GM12878 (cell line): ENCODE results near the gene NUP210. TPM values are rescaled to one million over a fixed set of nuclear protein-coding genes. Genes with fewer than 3 reads are reported as not detected.

Experiments
- ATAC-seq: fragments of 200-7000 bp; cut with Tn5 transposase; 3 replicates; pipeline ENCODE4 v1.9.1; 2020; ENCODE audit warnings: mild to moderate bottlenecking, moderate library complexity
- BruUV-seq: library from RNA; stranded (reverse); fragments of 400-500 nt; replicated peaks from 2 replicates; lab custom pipeline; 2021; lab: Mats Ljungman, UMichigan
- CTCF ChIA-PET: fragments of 300-600 bp; sonication (Branson Sonifier 250); formaldehyde crosslinking; extraction: SDS; loops from one replicate; lab custom pipeline; 2021; ENCODE audit warnings: inconsistent platforms; lab: Yijun Ruan, JAX
- POLR2A ChIA-PET: fragments of 350-600 bp; formaldehyde crosslinking; extraction: SDS; loops from one replicate; lab custom pipeline; 2021; ENCODE audit warnings: inconsistent platforms; lab: Charles Lee
- RAD21 ChIA-PET: fragments of 300-600 bp; sonication (Branson Sonifier 250); formaldehyde crosslinking; loops from one replicate; lab custom pipeline; 2023; ENCODE audit warnings: antibody characterized with exemption; ENCODE audit not compliant: unreplicated experiment; lab: Charles Lee
- SMC1A ChIA-PET: fragments of 300-600 bp; sonication (Branson Sonifier 250); formaldehyde crosslinking; loops from one replicate; lab custom pipeline; 2023; ENCODE audit not compliant: unreplicated experiment, uncharacterized antibody; lab: Charles Lee
- DNase-seq: peaks from one replicate; pipeline ENCODE4 v3.0.0-alpha.2; 2011; ENCODE audit warnings: low read depth, low spot score
- FAIRE-seq: peaks from 3 replicates; lab custom pipeline; 2011; peaks lifted over from hg19 to GRCh38; lab: Jason Lieb, UNC
- H2AFZ ChIP-seq: 2 replicates; pipeline ENCODE4 v1.6.0; 2011; ENCODE audit warnings: low read depth, low read length, control low read depth; ENCODE audit not compliant: control insufficient read depth
- H3K27ac ChIP-seq: 2 replicates; pipeline ENCODE4 v1.5.1; 2011; ENCODE audit warnings: control low read depth; ENCODE audit not compliant: control insufficient read depth, insufficient read depth
- H3K27me3 ChIP-seq, 2 experiments: replicated peaks in 1 of 2; 2 replicates each; pipeline versions ENCODE4 v1.6.0 to v1.6.1; 2011; ENCODE audit warnings: low read length in 1 of 2; ENCODE audit not compliant: control insufficient read depth in 2 of 2, insufficient read depth in 2 of 2
- H3K36me3 ChIP-seq, 2 experiments: 2 replicates each; pipeline ENCODE4 v1.5.1; 2011; ENCODE audit warnings: low read length in 1 of 2; ENCODE audit not compliant: control insufficient read depth in 2 of 2, insufficient read depth in 2 of 2
- H3K4me1 ChIP-seq: 2 replicates; pipeline ENCODE4 v1.6.1; 2011; ENCODE audit warnings: mild to moderate bottlenecking, low read length, moderate library complexity, mixed read lengths; ENCODE audit not compliant: control insufficient read depth, insufficient read depth
- H3K4me2 ChIP-seq: 2 replicates; pipeline ENCODE4 v1.6.0; 2011; ENCODE audit warnings: control low read depth; ENCODE audit not compliant: control insufficient read depth, insufficient read depth
- H3K4me3 ChIP-seq: fragments of 200-600 bp; sonication (generic); 2 replicates; pipeline ENCODE4 v1.5.1; 2016
- H3K79me2 ChIP-seq: 2 replicates; pipeline ENCODE4 v1.6.0; 2011; ENCODE audit warnings: low read length; ENCODE audit not compliant: control insufficient read depth, insufficient read depth
- H3K9ac ChIP-seq: 2 replicates; pipeline ENCODE4 v1.8.0; 2011; ENCODE audit warnings: low read length, control low read depth, mixed read lengths; ENCODE audit not compliant: control insufficient read depth, insufficient read depth
- H3K9me3 ChIP-seq: replicated peaks from 3 replicates; pipeline ENCODE4 v1.5.1; 2011; ENCODE audit warnings: mild to moderate bottlenecking, low read length; ENCODE audit not compliant: control insufficient read depth, insufficient read depth
- H4K20me1 ChIP-seq: 2 replicates; pipeline ENCODE4 v1.6.0; 2011; ENCODE audit not compliant: control insufficient read depth, insufficient read depth
- BRCA1 ChIP-seq: IDR thresholded peaks from 2 replicates; pipeline ENCODE4 v1.6.1; 2011; ENCODE audit warnings: low read depth, low read length, improper control_type of control experiment
- SREBF1 ChIP-seq: IDR thresholded peaks from 2 replicates; pipeline ENCODE4 v1.6.1; 2012; ENCODE audit warnings: mild to moderate bottlenecking, low read length
- YY1 ChIP-seq: IDR thresholded peaks from 2 replicates; pipeline ENCODE4 v1.6.1; 2011; ENCODE audit warnings: low read depth, mild to moderate bottlenecking, low read length
- WGBS: methylation state at CpG from one replicate; pipeline ENCODE4 v1.1.6; 2016; ENCODE audit warnings: low lambda C conversion rate; ENCODE audit not compliant: insufficient replicate concordance, insufficient coverage; ENCODE audit errors: missing lambda C conversion rate; 5-methylcytosine and 5-hydroxymethylcytosine counted together
- in situ Hi-C: fragments of 300-500 bp; cut with MboI; formaldehyde crosslinking; loops from 9 replicates; pipeline ENCODE4 v1.14.3; 2018; ENCODE audit warnings: mixed read lengths
- intact Hi-C: fragments of 100-400 bp; cut with micrococcal nuclease; formaldehyde crosslinking; loops from one replicate; pipeline ENCODE4 v1.14.2; 2022; ENCODE audit not compliant: unreplicated experiment
- polyA plus RNA-seq, 11 experiments: library from polyadenylated mRNA; depleted of rRNA in 4 of 11; unstranded in 6 of 11; stranded (reverse) in 5 of 11; fragments of >200 nt; fragmentation: Nextera tagmentation in 4 of 11; fragmentation: Illumina TruSeq in 1 of 11; extraction: Ambion mirVana in 4 of 11; extraction: Trizol in 1 of 11; gene quantifications; 1 replicate in 1 of 11; 2 replicates in 10 of 11; pipeline versions ENCODE4 v1.2.1 to v1.2.3, GENCODE V29; 2011 to 2016; ENCODE audit warnings: inconsistent platforms in 2 of 11, missing spikeins in 2 of 11, low read depth in 1 of 11
- total RNA-seq, 4 experiments: library from RNA; depleted of rRNA in 3 of 4; stranded (reverse); fragments of >200 nt in 3 of 4; fragmentation: Illumina TruSeq in 1 of 4; extraction: Trizol in 1 of 4; gene quantifications; 2 replicates each; pipeline versions ENCODE4 v1.2.1 to v1.2.3, GENCODE V29; 2013 to 2021
- TF ChIP-seq, protein P1 (sequence below): fragments of 450-650 bp; formaldehyde crosslinking; IDR thresholded peaks from 2 replicates; pipeline ENCODE4 v1.4.0; 2022; ENCODE audit warnings: mild to moderate bottlenecking, moderate library complexity
- TF ChIP-seq, protein P2 (sequence below): IDR thresholded peaks from 2 replicates; pipeline ENCODE4 v1.6.1; 2011; ENCODE audit warnings: low read depth, low read length, improper control_type of control experiment, borderline replicate concordance
- TF ChIP-seq, protein P3 (sequence below), 3 experiments: IDR thresholded peaks in 2 of 3; conservative IDR thresholded peaks in 1 of 3; 2 replicates each; pipeline ENCODE4 v1.5.1; 2011; ENCODE audit warnings: low read depth in 3 of 3, low read length in 3 of 3, mild to moderate bottlenecking in 3 of 3, control low read depth in 2 of 3, moderate library complexity in 2 of 3, inconsistent platforms in 1 of 3, mixed read lengths in 1 of 3; ENCODE audit not compliant: control insufficient read depth in 2 of 3, insufficient read depth in 1 of 3; ENCODE audit errors: extremely low read depth in 1 of 3

NUP210 gene
- total and polyA plus RNA-seq, 10 of the 15 experiments (the other 5 are each of a cell fraction or from before 2014, with no cell fraction given), result 2.9 to 150 (median 76.0) TPM

DNA sequence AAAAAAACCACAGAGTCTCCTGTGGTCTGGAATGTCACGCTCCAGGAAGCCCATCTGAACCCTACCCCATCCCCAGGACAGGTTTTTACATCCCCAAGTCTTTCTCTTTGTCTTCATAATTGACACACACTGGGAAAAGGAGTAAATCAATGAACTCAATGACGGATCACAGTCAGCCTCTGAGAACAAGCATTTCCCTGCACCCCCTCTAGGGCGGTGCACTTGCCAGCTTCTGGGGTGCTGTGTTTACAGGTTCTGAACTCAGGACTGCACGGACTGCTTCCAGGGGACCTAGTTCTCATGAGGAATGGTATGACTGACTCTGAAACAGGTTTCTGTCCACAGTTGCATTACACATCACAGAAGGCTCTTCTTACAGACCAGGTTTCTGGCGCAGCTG is 81.1 kb downstream of the NUP210 start:
- Histone ChIP-seq H2AFZ (no peak overlapping the region), H3K9ac (no peak overlapping the region; the same call in 1 of the 2 replicates), H4K20me1 (no peaks in the 10 kb centered on the region), H3K36me3 (peaks cover 44 to 55% of the 10 kb centered on the region in 2 experiments), H3K79me2 (no peaks in the 10 kb centered on the region), H3K4me2 (no peak overlapping the region), H3K27ac (no peak overlapping the region), H3K4me3 (no peak overlapping the region), H3K4me1 (peaks cover 16% of the 10 kb centered on the region), H3K27me3 (no peaks in the 10 kb centered on the region)
- ATAC-seq (no peak; the same call in 2 of the 3 replicates), FAIRE-seq (no peak), DNase-seq (no peak)
- RAD21 ChIA-PET, result interaction anchor here (1.5 kb wide), 1 partner anchor 113 kb away, joined by 5 read pairs; no protein-coding TSS in a partner anchor
- in situ Hi-C loops (no loop called here), intact Hi-C loops (loop anchor here (10.0 kb wide), 1 partner anchor 244 kb away; no protein-coding TSS in a partner anchor)
- SMC1A ChIA-PET, result no interaction called here
- WGBS, result 57% methylated on average over 5 of the region's 5 CpGs
- CTCF ChIA-PET, result no interaction called here
- no peak for TF ChIP-seq BRCA1
- no peak for TF ChIP-seq YY1
- TF ChIP-seq, protein P1, sequence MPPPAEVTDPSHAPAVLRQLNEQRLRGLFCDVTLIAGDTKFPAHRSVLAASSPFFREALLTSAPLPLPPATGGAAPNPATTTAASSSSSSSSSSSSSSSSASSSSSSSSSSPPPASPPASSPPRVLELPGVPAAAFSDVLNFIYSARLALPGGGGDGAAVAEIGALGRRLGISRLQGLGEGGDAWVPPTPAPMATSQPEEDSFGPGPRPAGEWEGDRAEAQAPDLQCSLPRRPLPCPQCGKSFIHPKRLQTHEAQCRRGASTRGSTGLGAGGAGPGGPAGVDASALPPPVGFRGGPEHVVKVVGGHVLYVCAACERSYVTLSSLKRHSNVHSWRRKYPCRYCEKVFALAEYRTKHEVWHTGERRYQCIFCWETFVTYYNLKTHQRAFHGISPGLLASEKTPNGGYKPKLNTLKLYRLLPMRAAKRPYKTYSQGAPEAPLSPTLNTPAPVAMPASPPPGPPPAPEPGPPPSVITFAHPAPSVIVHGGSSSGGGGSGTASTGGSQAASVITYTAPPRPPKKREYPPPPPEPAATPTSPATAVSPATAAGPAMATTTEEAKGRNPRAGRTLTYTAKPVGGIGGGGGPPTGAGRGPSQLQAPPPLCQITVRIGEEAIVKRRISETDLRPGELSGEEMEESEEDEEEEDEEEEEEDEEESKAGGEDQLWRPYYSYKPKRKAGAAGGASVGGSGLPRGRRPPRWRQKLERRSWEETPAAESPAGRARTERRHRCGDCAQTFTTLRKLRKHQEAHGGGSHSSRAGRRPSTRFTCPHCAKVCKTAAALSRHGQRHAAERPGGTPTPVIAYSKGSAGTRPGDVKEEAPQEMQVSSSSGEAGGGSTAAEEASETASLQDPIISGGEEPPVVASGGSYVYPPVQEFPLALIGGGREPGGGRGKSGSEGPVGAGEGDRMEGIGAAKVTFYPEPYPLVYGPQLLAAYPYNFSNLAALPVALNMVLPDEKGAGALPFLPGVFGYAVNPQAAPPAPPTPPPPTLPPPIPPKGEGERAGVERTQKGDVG (CRISPR knock-in tag), result no peak
- TF ChIP-seq, protein P2, sequence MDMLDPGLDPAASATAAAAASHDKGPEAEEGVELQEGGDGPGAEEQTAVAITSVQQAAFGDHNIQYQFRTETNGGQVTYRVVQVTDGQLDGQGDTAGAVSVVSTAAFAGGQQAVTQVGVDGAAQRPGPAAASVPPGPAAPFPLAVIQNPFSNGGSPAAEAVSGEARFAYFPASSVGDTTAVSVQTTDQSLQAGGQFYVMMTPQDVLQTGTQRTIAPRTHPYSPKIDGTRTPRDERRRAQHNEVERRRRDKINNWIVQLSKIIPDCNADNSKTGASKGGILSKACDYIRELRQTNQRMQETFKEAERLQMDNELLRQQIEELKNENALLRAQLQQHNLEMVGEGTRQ, result no peak
- no peak for TF ChIP-seq SREBF1
- TF ChIP-seq, protein P3, sequence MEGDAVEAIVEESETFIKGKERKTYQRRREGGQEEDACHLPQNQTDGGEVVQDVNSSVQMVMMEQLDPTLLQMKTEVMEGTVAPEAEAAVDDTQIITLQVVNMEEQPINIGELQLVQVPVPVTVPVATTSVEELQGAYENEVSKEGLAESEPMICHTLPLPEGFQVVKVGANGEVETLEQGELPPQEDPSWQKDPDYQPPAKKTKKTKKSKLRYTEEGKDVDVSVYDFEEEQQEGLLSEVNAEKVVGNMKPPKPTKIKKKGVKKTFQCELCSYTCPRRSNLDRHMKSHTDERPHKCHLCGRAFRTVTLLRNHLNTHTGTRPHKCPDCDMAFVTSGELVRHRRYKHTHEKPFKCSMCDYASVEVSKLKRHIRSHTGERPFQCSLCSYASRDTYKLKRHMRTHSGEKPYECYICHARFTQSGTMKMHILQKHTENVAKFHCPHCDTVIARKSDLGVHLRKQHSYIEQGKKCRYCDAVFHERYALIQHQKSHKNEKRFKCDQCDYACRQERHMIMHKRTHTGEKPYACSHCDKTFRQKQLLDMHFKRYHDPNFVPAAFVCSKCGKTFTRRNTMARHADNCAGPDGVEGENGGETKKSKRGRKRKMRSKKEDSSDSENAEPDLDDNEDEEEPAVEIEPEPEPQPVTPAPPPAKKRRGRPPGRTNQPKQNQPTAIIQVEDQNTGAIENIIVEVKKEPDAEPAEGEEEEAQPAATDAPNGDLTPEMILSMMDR (IDR thresholded peaks at IDR 0.05 in 2 of 3, conservative IDR thresholded peaks at IDR 0.05 in 1 of 3; ENCODE audit: control insufficient read depth in 2 of 3, extremely low read depth in 1 of 3, insufficient read depth in 1 of 3, low read depth in 3 of 3, low read length in 3 of 3), result peak in 1 of 3 experiments; percentile 14; a peak in 1 of 6 replicates
- TF ChIP-seq, all 136 proteins: peak for 1
- POLR2A ChIA-PET, result no interaction called here
- no TSS peak for BruUV-seq
- no peaks in the 10 kb centered on the region for H3K9me3 ChIP-seq
